Right ventricle myocardium inferior (tissue), 1 donor: ENCODE data around the gene CMC1. TPM values are rescaled to one million over a fixed set of nuclear protein-coding genes. Genes with fewer than 3 reads are reported as not detected.
A peak's percentile ranks its signal among the peaks of the same experiment; 100 is the strongest.
"Not testable (repeated sequence)": the region's sequence is repeated elsewhere in the genome, so short reads cannot be mapped to it uniquely, and the experiment has no call there.

Source experiments
- ATAC-seq: fragments of 200-7000 bp; cut with Tn5 transposase; one replicate; pipeline ENCODE4 v1.9.1; 2020; ENCODE audit warnings: mild to moderate bottlenecking, moderate library complexity
- DNase-seq: peaks from one replicate; pipeline ENCODE4 v3.0.0; 2021; ENCODE audit errors: missing footprints
- intact Hi-C: fragments of 100-400 bp; cut with DNase I; formaldehyde crosslinking; loops from one replicate; pipeline ENCODE4 v1.11.0; 2022
- long read RNA-seq: library from polyadenylated mRNA; unstranded; transcript quantifications from one replicate; pipeline ENCODE4 v2.0.0, GENCODE V29; 2021
- total RNA-seq: library from RNA; stranded (reverse); fragmentation: NEBNext Ultra II Directional; extraction: Animal tissue kit (Norgen Biotek cat#: 25700); gene quantifications from one replicate; pipeline ENCODE4 v1.2.1, GENCODE V29; 2021
- donor health status: DM: no; HTN: yes; CAD: no; lungs with severe emphysema.

CMC1 gene
- total RNA-seq, result 35.7 TPM
- long read RNA-seq, full-length matches to known transcripts, result 20 of 23 reads
- long read RNA-seq, partial matches to known transcripts, result 0 of 23 reads
- long read RNA-seq, other reads (novel, unspliced or antisense), result 3 of 23 reads

- intact Hi-C loops, result loop anchor here (2.0 kb wide), 1 partner anchor 107 kb away; the partner anchor contains the start of genes AZI2 and ZCWPW2
- ATAC-seq, result peak; percentile 100
- DNase-seq, result peak; percentile 99
Measured at GRCh38 chr3:28241221-28242160, at the start of gene CMC1. Gene CMC1, plus strand, starts transcription at chr3:28241619. Its CDS starts 175 bp downstream, at chr3:28241794.

GRCh38 chr3:28198161-28198560, 43.3 kb upstream of the CMC1 start:
- DNase-seq (no peak), ATAC-seq (no peak)
- intact Hi-C loops, result no loop called here

DNA sequence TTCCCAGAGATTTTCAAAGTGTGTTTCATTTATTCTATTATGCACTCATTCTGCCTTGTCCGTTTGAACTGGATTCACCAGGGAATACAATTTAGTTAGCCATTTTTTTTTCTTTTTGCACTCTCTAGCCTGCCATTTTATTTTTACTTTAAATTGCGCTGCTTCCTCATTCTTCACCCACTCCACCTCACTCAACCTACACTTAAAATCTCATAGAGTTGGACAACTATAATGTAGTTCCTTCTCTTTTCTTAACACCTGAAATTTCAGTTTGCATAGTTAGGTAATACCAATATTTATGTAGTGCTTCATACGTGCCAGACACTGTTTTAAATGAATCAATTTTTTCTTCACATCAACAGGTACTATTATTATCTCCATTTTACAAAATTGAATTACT, 42.4 kb upstream of the CMC1 start:
- intact Hi-C loops, result no loop called here
- no peak for ATAC-seq

GRCh38 chr3:28199643-28200042, 41.8 kb upstream of the CMC1 start:
- DNase-seq, intact Hi-C loops, ATAC-seq: not testable (repeated sequence)

More for the DNA sequence above, 42.4 kb upstream of the CMC1 start:
- DNase-seq, result no peak

DNA sequence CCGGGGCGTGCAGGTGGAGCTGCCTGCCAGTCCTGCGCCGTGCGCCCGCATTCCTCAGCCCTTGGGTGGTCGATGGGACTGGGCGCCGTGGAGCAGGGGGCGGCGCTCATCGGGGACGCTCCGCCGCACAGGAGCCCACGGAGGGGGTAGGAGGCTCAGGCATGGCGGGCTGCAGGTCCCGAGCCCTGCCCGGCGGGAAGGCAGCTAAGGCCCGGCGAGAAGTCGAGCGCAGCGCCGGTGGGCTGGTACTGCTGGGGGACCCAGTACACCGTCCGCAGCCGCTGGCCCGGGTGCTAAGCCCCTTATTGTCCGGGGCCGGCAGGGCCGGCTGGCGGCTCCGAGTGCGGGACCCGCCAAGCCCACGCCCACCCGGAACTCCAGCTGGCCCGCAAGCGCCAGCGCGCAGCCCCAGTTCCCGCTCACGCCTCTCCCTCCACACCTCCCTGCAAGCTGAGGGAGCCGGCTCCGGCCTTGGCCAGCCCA, 41.0 kb upstream of the CMC1 start:
- ATAC-seq, DNase-seq, intact Hi-C loops: not testable (repeated sequence)

GRCh38 chr3:28206479-28206878, 34.9 kb upstream of the CMC1 start:
- no peak for DNase-seq
- no peak for ATAC-seq
- intact Hi-C loops, result no loop called here

DNA sequence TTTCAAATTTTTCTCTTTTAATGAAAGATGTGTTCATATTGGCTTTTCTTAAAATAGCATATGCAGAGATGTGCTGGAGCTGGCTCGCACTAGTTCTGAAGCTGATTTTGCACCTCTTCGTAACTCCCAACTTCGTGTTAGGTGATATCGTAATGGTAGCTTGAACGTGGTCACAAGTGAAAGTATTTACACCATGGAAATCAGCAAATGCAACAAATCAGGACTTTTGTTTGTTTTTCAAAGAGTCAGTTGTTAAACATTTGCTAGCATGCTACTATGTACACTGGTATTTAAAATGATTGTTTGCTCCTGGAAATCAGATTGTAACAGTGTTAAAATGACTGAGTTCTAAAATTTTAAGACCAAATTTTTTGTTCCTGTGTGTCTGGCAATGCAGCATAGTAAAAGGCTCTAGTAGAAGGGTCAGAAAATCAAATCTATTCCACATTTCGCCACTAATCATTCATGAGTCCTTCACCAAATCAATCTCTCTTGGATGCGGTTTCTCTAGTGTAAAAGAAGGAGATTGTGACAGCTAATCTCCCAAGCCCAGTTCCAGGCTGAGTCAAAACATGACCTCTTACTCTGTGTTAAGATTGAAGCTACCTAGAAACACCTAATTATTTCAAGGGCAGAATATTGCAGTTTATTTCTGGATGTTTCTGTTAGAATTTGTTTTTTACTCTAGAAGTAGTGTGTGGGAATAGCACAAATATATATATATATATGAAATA, 34.3 kb upstream of the CMC1 start:
- intact Hi-C loops, result no loop called here
- DNase-seq, result no peak
- no peak for ATAC-seq

GRCh38 chr3:28210968-28211713, 30.3 kb upstream of the CMC1 start:
- ATAC-seq, result no peak
- DNase-seq, result no peak
- intact Hi-C loops, result no loop called here

DNA sequence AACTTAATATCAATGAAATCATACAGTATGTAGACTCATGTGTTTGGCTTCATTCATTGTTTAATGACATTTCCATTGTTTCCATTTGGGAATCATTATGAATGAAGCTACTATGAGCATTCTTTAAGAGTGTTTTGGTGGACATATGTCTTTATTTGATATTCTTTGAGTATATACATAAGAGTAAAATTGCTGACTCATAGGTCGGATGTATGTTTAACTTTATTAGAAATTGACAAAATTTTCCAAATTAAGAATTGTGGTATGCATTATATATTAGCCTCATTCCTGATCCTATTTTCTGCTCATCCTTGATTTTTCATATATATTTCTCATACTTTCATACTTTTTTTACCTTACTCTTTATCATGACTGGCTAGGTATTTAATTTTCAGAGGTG, 28.7 kb upstream of the CMC1 start:
- no peak for ATAC-seq
- intact Hi-C loops, result no loop called here
- no peak for DNase-seq

- DNase-seq, result no peak
- ATAC-seq, result no peak
- intact Hi-C loops, result no loop called here
Measured at GRCh38 chr3:28215407-28215806, 26.0 kb upstream of the CMC1 start.

DNA sequence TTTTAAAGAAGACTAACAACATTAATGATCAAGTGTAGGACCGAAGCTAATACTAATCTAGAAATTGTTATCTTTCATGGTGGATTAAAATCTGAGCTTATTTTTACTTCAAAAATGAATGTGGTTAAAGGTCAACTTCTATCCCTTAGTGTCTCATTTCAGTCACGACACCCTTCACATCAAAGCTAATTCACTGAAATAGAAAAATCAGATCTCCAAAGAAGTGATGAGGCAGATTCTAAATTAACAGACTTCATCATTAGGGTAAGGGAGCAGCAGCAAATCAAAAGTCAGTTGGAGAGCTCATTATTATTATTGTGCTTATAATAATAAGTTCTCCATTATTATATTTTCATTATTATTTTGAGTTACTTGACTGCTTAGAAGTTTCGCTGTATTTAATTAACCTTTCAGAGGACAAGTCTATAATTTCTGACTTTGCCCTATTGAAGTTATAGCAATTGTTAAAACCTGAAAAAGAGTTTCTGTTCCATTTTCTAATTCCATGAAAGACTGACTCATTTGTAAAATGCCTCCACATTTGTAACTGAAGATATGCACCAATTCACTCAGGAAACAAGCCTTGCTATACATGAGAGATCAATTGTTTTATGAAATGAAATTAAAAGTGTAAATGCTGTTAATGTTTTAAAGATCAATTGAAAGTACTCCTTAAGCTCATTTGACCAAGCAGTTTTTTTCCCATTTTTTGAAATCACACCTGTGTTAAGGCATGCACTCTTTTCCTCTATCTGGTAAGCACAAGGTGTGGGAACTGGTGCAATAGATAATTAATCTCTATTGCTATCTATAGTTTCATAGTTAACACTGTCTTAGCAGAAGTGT, 23.1 kb upstream of the CMC1 start:
- ATAC-seq (no peak), DNase-seq (no peak)
- intact Hi-C loops, result no loop called here

DNA sequence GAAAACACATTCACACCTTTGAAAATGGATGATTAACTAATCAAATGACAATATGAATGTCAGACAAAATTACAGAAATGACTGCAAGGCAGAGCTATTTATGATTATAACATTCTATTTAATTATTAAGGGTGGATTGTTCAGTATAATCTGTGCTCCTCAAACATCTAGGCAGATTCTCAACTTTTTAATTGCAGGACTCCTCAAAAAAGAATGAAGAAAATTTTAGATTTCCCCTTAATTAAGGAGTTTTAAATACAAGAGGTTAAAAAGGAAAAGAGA, 22.6 kb upstream of the CMC1 start:
- ATAC-seq, result no peak
- intact Hi-C loops, result no loop called here
- no peak for DNase-seq

GRCh38 chr3:28224430-28224829, 17.0 kb upstream of the CMC1 start:
- DNase-seq (no peak), ATAC-seq (no peak)

DNA sequence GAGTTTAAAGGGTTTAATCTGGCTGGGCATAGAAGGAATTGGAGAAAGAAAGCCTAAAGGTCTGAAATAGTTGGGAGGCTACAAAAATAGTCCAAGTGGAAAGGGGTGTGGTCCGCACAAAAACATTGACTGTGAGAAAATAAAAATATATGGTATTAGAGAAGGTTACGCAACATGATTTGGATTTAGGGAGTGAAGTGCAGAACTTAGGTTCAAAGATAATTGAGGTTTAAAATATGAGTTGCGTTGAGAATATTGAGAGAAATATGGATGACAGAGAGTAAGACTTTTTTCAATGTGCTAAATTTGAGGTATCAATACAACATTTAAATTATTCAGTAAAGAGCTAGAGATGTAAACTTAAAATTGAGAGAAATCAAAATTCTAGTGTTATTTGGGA, 15.4 kb upstream of the CMC1 start:
- ATAC-seq, result no peak
- intact Hi-C loops, result no loop called here
- DNase-seq, result no peak

More at GRCh38 chr3:28224430-28224829, 17.0 kb upstream of the CMC1 start:
- intact Hi-C loops, result no loop called here

DNA sequence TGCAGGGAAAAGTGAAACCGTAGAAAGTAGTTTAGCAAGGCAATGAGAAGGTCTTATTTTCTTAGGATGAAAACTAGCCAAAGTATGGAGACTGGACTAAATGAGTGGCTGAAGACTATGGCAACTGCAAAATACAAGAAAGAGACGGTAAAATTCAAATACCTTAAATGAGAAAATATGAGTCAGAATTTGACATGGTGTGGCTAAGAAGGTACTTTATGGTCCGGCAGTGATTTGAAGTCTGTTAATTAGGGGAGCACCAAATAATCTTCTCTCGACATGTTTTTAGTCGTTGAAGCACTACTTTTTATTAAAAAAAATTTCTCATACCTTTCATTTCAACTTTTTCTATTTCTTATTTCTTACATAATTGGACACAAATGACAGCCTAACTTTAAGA, 12.8 kb upstream of the CMC1 start:
- DNase-seq (no peak), ATAC-seq (no peak)
- intact Hi-C loops, result no loop called here

- ATAC-seq (no peak), DNase-seq (no peak)
- intact Hi-C loops, result no loop called here
Measured at GRCh38 chr3:28232659-28233058, 8.8 kb upstream of the CMC1 start.

DNA sequence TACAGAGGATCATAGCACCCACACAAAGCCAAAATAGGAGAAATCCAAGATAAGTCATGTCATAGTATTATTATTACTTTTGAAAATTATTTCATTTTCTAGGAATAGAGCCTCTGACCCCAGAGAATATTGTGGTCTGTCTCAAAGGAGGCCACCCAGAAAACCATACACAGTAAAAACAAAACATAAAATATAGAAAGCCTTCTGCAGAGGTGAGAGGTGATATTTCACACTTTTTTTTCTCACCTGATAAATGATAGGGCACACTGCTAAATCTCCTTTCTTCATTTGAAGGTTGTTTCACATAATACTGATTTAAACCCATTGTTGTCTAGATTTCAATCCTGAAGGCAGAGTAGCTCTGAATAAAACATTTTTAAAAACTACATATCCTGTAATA, 7.0 kb upstream of the CMC1 start:
- no peak for DNase-seq
- ATAC-seq, result no peak
- intact Hi-C loops, result no loop called here

DNA sequence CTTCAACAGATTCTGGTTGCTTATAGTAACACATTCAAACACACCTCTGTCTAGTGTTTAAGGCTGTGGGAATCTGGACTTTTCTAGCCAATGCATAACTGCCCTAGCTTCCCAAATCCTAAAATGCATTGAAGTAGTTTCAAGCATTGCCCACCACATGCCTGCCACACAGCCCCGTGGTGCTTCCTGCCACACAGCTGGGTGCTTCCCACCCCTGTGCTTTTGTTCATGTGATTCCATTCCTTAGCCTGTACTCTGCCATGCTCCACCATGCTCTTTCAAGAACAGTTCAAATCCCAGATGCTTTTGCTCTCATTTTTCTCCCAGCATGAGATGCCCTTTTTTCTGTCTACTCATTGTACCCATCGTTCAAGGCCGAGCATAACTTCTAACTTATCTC, 2.3 kb upstream of the CMC1 start:
- intact Hi-C loops, result no loop called here
- no peak for ATAC-seq

More for the DNA sequence above, 2.3 kb upstream of the CMC1 start:
- no peak for DNase-seq
